ENCODE results near the gene ZNF385A.
"Not testable (repeated sequence)": the region's sequence is repeated elsewhere in the genome, so short reads cannot be mapped to it uniquely, and the experiment has no call there.

The ZNF385A gene

GRCh38 chr12:54325442-54326109, 59.0 kb downstream of the ZNF385A start:
- H3K4me1 ChIP-seq (ENCODE audit: control insufficient read depth, insufficient read depth, low read length); H3K27me3 ChIP-seq (ENCODE audit: control insufficient read depth, insufficient read depth, low read length, poor library complexity, severe bottlenecking); H3K9me3 ChIP-seq (ENCODE audit: control insufficient read depth, low read length); H3K36me3 ChIP-seq (ENCODE audit: control insufficient read depth, insufficient read depth, low read length): not testable (repeated sequence)
- peak overlapping the region; percentile 90 for H3K4me3 ChIP-seq (ENCODE audit: insufficient read depth, low read depth, low read length)
- H3K27ac ChIP-seq (ENCODE audit: insufficient read depth, low read depth, low read length, poor library complexity, severe bottlenecking) = peak overlapping the region; percentile 78
- WGBS, 2 experiments = 70 to 74% methylated on average over 21 to 22 of the region's 22 CpGs

GRCh38 chr12:54324617-54325441, 59.7 kb downstream of the ZNF385A start, which contains the start of gene COPZ1:
Gene COPZ1 (plus strand): TSS chr12:54325131. CDS start chr12:54325164, 33 bp downstream.
- Histone ChIP-seq H3K36me3 (ENCODE audit: control insufficient read depth, insufficient read depth, low read length) (no peaks in the 10 kb centered on the region), H3K27me3 (ENCODE audit: control insufficient read depth, insufficient read depth, low read length, poor library complexity, severe bottlenecking) (no peaks in the 10 kb centered on the region), H3K4me1 (ENCODE audit: control insufficient read depth, insufficient read depth, low read length) (peaks cover under 1% of the 10 kb centered on the region), H3K27ac (ENCODE audit: insufficient read depth, low read depth, low read length, poor library complexity, severe bottlenecking) (peak within 1 kb of the TSS; percentile 78), H3K9me3 (ENCODE audit: control insufficient read depth, low read length) (no peaks in the 10 kb centered on the region), H3K4me3 (ENCODE audit: insufficient read depth, low read depth, low read length) (peak within 1 kb of the TSS; percentile 90)
- WGBS, 2 experiments = 2% methylated on average over 34 of the region's 34 CpGs

GRCh38 chr12:54321363-54321762, 63.2 kb downstream of the ZNF385A start:
- no peaks in the 10 kb centered on the region for H3K4me1 ChIP-seq (ENCODE audit: control insufficient read depth, insufficient read depth, low read length)
- H3K36me3 ChIP-seq (ENCODE audit: control insufficient read depth, insufficient read depth, low read length) = no peaks in the 10 kb centered on the region
- H3K9me3 ChIP-seq (ENCODE audit: control insufficient read depth, low read length) = no peaks in the 10 kb centered on the region
- H3K27me3 ChIP-seq (ENCODE audit: control insufficient read depth, insufficient read depth, low read length, poor library complexity, severe bottlenecking) = no peaks in the 10 kb centered on the region
- no peak overlapping the region for H3K27ac ChIP-seq (ENCODE audit: insufficient read depth, low read depth, low read length, poor library complexity, severe bottlenecking)
- no peak overlapping the region for H3K4me3 ChIP-seq (ENCODE audit: insufficient read depth, low read depth, low read length)
- WGBS, 2 experiments = 92% methylated on average over 5 of the region's 5 CpGs

Measured in ectodermal cell (in vitro differentiated cells).